ENCODE data around the gene TEX11. TPM values are rescaled to one million over a fixed set of nuclear protein-coding genes. Genes with fewer than 3 reads are reported as not detected.

TEX11 gene
- total and polyA plus RNA-seq, 10 of the 15 experiments (the other 5 are each of a cell fraction or from before 2014, with no cell fraction given) = not detected

- ChIA-PET RAD21 (ENCODE audit: unreplicated experiment) (no interaction called here), POLR2A (no interaction called here), SMC1A (ENCODE audit: uncharacterized antibody, unreplicated experiment) (no interaction called here), CTCF (no interaction called here)
- DNase-seq (ENCODE audit: low read depth, low spot score) (no peak), FAIRE-seq (no peak), ATAC-seq (no peak)
- Histone ChIP-seq H3K36me3 (ENCODE audit: control insufficient read depth in 2 of 2, insufficient read depth in 2 of 2, low read length in 1 of 2) (no peaks in the 10 kb centered on the region), H4K20me1 (ENCODE audit: control insufficient read depth, insufficient read depth) (no peaks in the 10 kb centered on the region), H2AFZ (ENCODE audit: control insufficient read depth, low read depth, low read length) (no peak overlapping the region), H3K4me3 (no peak overlapping the region), H3K4me2 (ENCODE audit: control insufficient read depth, insufficient read depth) (no peak overlapping the region), H3K4me1 (ENCODE audit: control insufficient read depth, insufficient read depth, low read length) (no peaks in the 10 kb centered on the region), H3K27me3 (replicated peaks in 1 of 2; ENCODE audit: control insufficient read depth in 2 of 2, insufficient read depth in 2 of 2, low read length in 1 of 2) (no peaks in the 10 kb centered on the region), H3K27ac (ENCODE audit: control insufficient read depth, insufficient read depth) (no peak overlapping the region), H3K9ac (ENCODE audit: control insufficient read depth, insufficient read depth, low read length) (no peak overlapping the region), H3K79me2 (ENCODE audit: control insufficient read depth, insufficient read depth, low read length) (no peaks in the 10 kb centered on the region), H3K9me3 (replicated peaks; ENCODE audit: control insufficient read depth, insufficient read depth, low read length) (no peaks in the 10 kb centered on the region; the same call in 2 of the 3 replicates)
- BruUV-seq (replicated peaks) = no TSS peak
- intact Hi-C loops (cut with micrococcal nuclease; ENCODE audit: unreplicated experiment) (no loop called here), in situ Hi-C loops (cut with MboI) (no loop called here)
- TF ChIP-seq JUNB (IDR thresholded peaks at IDR 0.05) (no peak), POLR2AphosphoS5 (IDR thresholded peaks at IDR 0.05; ENCODE audit: low read length) (no peak), SRF (IDR thresholded peaks at IDR 0.05; ENCODE audit: low read depth in 2 of 2, low read length in 2 of 2) (no peak), HDAC2 (IDR thresholded peaks at IDR 0.05) (no peak), SMAD5 (IDR thresholded peaks at IDR 0.05; ENCODE audit: low read depth) (no peak), FOXM1 (IDR thresholded peaks at IDR 0.05; ENCODE audit: low read depth, low read length) (no peak), NFXL1 (IDR thresholded peaks at IDR 0.05; ENCODE audit: borderline replicate concordance) (no peak)
- WGBS (ENCODE audit: insufficient coverage, insufficient replicate concordance, low lambda C conversion rate, missing lambda C conversion rate) = 59% methylated on average over 11 of the region's 11 CpGs
Measured at GRCh38 chrX:70907900-70908299, 611 bp downstream of the TEX11 start.

GRCh38 chrX:70901465-70901864 is 7.0 kb downstream of the TEX11 start:
- FAIRE-seq (no peak), ATAC-seq (no peak), DNase-seq (ENCODE audit: low read depth, low spot score) (no peak)
- intact Hi-C loops (cut with micrococcal nuclease; ENCODE audit: unreplicated experiment) (no loop called here), in situ Hi-C loops (cut with MboI) (no loop called here)
- Histone ChIP-seq H3K27ac (ENCODE audit: control insufficient read depth, insufficient read depth) (no peak overlapping the region), H3K36me3 (ENCODE audit: control insufficient read depth in 2 of 2, insufficient read depth in 2 of 2, low read length in 1 of 2) (no peaks in the 10 kb centered on the region), H4K20me1 (ENCODE audit: control insufficient read depth, insufficient read depth) (no peaks in the 10 kb centered on the region), H2AFZ (ENCODE audit: control insufficient read depth, low read depth, low read length) (no peak overlapping the region), H3K4me1 (ENCODE audit: control insufficient read depth, insufficient read depth, low read length) (no peaks in the 10 kb centered on the region), H3K27me3 (replicated peaks in 1 of 2; ENCODE audit: control insufficient read depth in 2 of 2, insufficient read depth in 2 of 2, low read length in 1 of 2) (no peaks in the 10 kb centered on the region), H3K79me2 (ENCODE audit: control insufficient read depth, insufficient read depth, low read length) (no peaks in the 10 kb centered on the region), H3K4me2 (ENCODE audit: control insufficient read depth, insufficient read depth) (no peak overlapping the region), H3K9ac (ENCODE audit: control insufficient read depth, insufficient read depth, low read length) (no peak overlapping the region), H3K4me3 (no peak overlapping the region), H3K9me3 (replicated peaks; ENCODE audit: control insufficient read depth, insufficient read depth, low read length) (no peaks in the 10 kb centered on the region)
- CTCF ChIA-PET = no interaction called here
- SMC1A ChIA-PET (ENCODE audit: uncharacterized antibody, unreplicated experiment) = no interaction called here
- POLR2A ChIA-PET = no interaction called here
- RAD21 ChIA-PET (ENCODE audit: unreplicated experiment) = no interaction called here
- 44% methylated on average over 7 of the region's 7 CpGs for WGBS (ENCODE audit: insufficient coverage, insufficient replicate concordance, low lambda C conversion rate, missing lambda C conversion rate)
- no TSS peak for BruUV-seq (replicated peaks)
- TF ChIP-seq DPF2 (IDR thresholded peaks at IDR 0.05) (no peak), E2F8 (IDR thresholded peaks at IDR 0.05; ENCODE audit: low read depth, partially characterized antibody) (no peak), EZH2 (IDR thresholded peaks at IDR 0.05; ENCODE audit: borderline replicate concordance, control insufficient read depth, low read depth, low read length) (no peak), SIN3A (IDR thresholded peaks at IDR 0.05; ENCODE audit: low read depth, low read length) (no peak), ESRRA (IDR thresholded peaks at IDR 0.05; ENCODE audit: low read length) (no peak), SPI1 (IDR thresholded peaks at IDR 0.05; ENCODE audit: borderline replicate concordance, insufficient read depth, low read depth, low read length) (no peak), HSF1 (IDR thresholded peaks at IDR 0.05; ENCODE audit: low read depth, low read length) (no peak)

All from GM12878 (cell line).